Stromal cell of bone marrow (primary cell): ENCODE results near the gene PDCD11.
"Not testable (repeated sequence)": the region's sequence is repeated elsewhere in the genome, so short reads cannot be mapped to it uniquely, and the experiment has no call there.

Source experiments
- DNase-seq: peaks from one replicate; pipeline ENCODE4 v3.0.0-alpha.2; 2012; ENCODE audit warnings: low read depth

Gene PDCD11, protein sequence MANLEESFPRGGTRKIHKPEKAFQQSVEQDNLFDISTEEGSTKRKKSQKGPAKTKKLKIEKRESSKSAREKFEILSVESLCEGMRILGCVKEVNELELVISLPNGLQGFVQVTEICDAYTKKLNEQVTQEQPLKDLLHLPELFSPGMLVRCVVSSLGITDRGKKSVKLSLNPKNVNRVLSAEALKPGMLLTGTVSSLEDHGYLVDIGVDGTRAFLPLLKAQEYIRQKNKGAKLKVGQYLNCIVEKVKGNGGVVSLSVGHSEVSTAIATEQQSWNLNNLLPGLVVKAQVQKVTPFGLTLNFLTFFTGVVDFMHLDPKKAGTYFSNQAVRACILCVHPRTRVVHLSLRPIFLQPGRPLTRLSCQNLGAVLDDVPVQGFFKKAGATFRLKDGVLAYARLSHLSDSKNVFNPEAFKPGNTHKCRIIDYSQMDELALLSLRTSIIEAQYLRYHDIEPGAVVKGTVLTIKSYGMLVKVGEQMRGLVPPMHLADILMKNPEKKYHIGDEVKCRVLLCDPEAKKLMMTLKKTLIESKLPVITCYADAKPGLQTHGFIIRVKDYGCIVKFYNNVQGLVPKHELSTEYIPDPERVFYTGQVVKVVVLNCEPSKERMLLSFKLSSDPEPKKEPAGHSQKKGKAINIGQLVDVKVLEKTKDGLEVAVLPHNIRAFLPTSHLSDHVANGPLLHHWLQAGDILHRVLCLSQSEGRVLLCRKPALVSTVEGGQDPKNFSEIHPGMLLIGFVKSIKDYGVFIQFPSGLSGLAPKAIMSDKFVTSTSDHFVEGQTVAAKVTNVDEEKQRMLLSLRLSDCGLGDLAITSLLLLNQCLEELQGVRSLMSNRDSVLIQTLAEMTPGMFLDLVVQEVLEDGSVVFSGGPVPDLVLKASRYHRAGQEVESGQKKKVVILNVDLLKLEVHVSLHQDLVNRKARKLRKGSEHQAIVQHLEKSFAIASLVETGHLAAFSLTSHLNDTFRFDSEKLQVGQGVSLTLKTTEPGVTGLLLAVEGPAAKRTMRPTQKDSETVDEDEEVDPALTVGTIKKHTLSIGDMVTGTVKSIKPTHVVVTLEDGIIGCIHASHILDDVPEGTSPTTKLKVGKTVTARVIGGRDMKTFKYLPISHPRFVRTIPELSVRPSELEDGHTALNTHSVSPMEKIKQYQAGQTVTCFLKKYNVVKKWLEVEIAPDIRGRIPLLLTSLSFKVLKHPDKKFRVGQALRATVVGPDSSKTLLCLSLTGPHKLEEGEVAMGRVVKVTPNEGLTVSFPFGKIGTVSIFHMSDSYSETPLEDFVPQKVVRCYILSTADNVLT (N-terminal part only)

DNA sequence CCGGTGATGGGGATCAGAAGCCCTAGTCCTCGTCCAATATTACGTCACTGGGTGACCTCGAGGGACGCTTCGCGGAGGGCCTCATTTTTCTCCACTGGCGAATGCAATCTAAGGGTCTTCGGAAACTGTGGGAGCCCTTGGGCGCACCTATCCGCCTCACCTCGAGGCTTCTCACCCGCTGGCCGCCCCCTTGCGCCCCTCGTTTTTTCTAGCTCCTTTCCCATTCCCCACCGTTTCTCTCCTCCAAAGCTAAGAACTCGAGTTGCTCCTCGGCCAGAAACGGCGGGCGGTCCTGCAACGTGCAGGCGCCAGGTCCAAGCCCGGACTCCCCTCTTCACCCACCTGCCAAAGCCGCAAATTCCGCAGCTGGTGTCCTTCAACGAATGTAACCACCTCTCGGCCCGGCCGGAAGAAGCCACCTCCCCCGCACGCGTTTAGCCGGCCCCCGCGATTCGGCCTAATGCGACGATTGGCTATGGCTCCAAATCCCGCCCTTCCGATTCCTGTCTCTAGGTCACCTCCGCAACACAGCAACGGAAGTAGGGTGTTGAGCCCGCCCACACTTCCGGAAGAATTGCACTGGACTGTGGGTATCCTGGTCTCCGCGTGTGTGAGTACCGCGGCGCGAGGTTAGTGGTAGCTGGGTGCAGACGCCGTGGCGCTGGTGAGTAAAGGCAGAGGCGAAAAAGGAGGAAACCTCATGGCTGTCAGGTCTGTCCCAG, at the start of gene PDCD11, which contains the start of gene ATP5MK:
Gene PDCD11, plus strand, starts transcription at position 560 of the 722 bp plus-strand sequence. CDS start 1,801 bp downstream, outside the sequence.
Gene ATP5MK, minus strand, starts transcription at position 409 of the 722 bp plus-strand sequence. CDS start 4,018 bp downstream, outside the sequence.
- DNase-seq, result peak; percentile 98

DNA sequence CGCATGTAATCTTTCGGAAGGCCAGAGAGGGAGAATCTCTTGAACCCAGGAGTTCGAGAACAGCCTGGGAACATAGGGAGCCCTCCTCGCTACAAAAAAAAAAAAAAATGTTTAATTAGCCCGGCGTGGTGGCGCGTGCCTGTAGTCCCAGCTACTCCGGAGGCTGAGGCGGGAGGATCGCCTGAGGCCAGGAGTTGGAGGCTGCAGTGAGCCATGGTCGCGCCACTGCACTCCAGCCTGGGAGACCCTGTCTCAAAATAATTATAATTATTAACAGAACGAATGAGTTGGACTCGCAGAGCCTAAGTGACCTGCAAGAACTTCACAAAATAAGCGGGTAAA, 46.3 kb upstream of the PDCD11 start:
- no peak for DNase-seq

DNA sequence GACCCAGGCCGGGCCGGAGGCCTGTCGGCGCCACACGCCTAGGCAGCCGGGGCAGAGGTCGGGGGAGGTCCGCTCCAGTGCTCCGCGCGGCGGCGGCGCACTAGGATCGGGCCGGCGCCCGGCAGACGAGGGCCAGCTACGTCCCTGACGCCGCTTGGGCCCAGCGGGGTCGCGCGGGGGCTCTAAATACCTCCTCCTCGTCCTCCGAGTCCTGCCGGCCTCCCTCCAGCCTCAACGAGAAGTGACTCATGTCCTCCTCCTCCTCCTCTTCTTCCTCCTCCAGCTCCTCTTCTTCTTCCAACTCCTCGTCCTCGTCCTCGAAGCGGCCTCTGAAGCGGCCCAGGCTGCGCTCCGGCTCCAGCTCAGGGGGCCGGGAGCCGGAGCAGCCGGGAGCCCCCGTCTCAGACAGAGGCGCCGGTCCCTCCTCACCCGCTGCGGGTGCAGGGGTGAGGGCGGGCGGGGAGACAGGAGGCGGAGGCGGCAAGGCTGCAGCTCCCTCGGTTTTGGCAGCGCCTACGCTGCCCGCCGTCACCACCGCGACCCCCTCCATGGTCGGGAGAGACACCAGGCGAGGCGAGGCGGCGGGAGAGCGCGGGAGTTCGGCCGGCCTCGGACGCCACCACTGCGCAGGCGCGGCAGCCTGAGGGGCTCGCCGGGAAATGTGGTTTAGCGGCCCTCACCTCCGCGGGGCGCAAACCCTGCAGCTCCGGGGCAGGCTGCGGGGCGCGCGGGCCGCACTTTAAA, 45.7 kb upstream of the PDCD11 start, which contains the start of gene PCGF6:
Gene PCGF6, minus strand, starts transcription at position 624 of the 744 bp plus-strand sequence. Its CDS starts 74 bp downstream, at position 550.
- DNase-seq, result peak; percentile 55

DNA sequence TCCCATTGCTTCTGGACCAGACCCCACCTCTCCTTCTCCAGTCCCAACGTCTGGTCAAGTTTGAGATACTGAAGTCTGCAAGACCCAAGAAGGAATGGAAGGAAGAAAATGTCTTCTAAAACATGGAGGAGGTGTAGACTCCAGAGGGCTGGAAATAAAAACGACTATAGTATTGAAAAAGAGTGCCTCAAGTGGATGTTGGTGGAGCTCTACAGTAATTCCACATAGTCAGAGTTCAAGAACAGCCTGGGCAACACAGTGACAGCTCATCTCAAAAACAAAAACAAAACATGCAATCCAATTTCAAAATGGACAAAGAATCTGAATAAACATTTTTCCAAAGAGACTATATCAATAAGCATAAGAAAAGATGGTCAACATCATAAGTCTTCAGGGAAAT, 43.1 kb upstream of the PDCD11 start:
- no peak for DNase-seq

DNA sequence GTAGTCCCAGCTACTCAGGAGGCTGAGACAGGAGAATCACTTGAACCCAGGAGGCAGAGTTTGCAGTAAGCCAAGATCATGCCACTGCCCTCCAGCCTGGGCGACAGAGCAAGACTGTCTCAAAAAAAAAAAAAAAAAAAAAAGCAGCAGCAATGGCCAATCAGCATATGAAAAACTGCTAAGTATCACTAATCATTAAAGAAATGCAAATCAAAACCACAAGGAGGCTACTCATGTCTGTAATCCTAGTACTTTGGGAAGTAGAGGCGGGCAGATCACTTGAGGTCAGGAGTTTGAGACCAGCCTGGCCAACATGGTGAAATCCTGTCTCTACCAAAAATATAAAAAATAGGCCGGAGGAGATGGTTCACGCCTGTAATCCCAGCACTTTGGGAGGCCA, 41.9 kb upstream of the PDCD11 start:
- DNase-seq, result not testable (repeated sequence)

DNA sequence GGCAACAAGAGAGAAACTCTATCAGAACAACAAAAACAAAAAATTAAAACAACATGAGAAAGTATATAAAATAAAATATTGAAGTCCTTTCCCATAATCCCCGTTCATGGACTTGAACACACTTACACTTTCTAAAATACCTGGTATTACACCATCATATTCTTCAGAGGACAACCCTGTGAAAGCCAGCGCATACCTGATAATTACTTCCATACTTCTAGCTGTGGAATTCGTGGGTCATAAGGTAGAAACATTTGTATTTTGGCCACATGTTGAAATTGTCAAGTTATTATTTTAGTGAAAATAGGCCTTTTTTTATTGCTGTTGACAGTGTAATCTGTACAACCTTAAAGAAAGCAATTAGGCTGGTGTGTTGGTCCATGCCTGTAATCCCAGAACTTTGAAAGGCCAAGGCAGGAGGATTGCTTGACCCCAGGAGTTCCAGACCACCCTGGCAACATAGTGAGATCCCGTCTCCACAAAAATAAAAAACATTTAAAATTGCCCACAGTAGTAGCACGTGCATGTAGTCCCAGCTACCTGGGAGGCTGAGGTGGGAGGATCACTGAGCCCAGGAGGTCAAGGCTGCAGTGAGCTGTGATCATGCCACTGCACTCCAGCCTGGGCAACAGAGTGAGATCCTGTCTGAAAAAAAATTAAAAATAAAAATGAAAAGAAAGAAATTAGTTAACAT, 40.4 kb upstream of the PDCD11 start:
- no peak for DNase-seq

DNA sequence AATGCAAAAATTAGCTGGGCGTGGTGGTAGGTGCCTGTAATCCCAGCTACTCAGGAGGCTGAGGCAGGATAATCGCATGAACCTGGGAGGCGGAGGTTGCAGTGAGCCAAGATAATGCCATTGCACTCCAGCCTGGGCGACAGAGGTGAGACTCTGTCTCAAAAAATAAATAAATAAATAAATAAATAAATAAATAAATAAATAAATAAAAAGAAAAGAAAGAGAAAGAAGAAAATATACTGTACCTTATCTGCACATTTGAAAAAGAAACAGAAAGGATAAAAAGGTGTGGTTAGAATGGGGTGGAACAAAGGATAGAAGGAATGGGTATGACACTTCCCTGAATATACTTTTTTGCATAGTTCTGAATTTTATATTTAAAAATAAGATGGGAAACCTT, 36.9 kb upstream of the PDCD11 start:
- DNase-seq, result not testable (repeated sequence)

DNA sequence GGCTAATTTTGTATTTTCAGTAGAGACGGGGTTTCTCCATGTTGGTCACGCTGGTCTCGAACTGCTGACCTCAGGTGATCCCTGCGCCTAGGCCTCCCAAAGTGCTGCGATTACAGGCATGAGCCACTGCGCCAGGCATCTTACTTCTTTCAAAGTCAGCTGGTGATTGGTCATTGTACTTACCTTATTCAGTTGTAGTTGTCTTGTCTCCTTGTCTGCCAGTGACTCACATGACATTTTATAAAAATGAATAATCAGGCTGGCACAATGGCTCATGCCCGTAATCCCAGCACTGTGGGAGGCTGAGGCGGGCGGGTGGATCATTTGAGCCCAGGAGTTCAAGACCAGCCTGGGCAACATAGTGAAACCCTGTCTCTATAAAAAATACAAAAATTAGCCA, 35.6 kb upstream of the PDCD11 start:
- not testable (repeated sequence) for DNase-seq

DNA sequence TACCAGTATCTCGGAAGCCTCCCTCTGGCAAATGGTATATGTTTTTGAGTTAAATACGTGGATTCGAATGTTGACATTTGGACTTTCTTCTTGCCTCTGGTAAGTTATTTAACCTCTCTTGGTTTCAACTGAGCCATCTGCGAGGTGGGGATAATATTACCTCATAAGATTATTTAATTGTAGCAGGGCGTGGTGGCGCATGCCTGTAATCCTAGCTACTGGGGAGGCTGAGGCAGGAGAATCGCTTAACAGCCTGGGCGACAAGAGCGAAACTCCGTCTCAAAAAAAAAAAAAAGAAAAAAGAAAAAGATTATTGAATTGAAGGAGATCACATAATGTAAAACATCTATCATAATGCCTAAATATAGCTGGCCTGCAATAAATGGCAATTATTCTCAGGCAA, 29.0 kb upstream of the PDCD11 start:
- DNase-seq, result no peak

DNA sequence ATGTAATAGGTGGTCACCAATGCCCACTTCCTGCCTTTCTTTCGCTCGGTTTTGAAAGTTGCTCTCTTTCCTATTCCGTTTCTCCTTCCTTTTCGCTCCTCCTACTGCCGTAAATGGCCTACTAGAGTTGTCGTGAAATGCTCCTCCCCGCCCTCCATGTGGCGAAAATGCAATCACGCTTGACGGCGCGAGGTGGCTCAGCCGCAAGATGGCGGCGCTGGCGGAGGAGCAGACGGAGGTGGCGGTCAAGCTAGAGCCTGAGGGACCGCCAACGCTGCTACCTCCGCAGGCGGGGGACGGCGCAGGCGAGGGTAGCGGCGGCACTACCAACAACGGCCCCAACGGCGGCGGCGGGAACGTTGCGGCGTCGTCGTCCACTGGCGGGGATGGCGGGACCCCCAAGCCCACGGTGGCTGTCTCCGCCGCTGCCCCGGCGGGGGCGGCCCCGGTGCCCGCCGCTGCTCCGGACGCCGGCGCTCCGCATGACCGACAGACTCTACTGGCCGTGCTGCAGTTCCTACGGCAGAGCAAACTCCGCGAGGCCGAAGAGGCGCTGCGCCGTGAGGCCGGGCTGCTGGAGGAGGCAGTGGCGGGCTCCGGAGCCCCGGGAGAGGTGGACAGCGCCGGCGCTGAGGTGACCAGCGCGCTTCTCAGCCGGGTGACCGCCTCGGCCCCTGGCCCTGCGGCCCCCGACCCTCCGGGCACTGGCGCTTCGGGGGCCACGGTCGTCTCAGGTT, 28.5 kb upstream of the PDCD11 start, which contains the start of gene TAF5:
Gene TAF5, plus strand, starts transcription at position 195 of the 737 bp plus-strand sequence. Its CDS starts 14 bp downstream, at position 209.
- peak; percentile 94 for DNase-seq

DNA sequence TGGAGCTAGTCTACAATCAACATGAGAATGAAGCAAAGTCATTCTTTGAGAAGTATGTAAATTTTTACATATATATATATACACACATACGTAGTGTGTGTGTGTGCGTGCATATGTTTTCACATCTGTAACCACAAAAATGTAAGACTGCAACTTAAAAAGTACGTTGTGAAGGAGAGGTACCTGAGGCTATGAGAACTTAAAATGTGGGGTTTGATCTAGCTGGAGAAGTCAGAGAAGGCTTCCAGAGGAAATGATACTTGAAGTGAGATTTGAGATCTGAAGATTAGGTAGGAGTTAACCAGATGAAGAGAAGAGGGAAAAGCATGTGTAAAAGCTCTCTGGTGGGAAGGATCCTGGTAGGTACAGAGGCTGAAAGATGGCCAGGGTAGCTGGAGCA, 22.9 kb upstream of the PDCD11 start:
- no peak for DNase-seq

DNA sequence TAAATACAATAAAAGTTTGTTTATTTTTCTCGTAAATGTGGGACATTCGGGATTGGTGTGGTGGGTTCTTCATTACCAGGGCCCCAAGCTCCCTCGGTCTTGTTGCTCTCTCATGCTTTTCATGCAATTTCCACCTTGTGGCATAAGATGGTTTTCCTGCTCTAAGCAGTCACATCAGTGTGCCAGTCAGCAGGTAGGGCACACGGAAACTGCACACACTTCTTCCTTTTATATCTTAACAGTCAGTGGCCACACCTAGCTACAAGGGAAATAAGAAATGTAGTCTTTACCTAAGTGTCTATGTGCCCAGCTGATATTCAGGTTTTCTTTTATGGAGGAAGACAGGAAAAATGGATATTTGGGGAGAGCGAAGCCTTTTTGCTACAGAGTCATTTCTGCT, 22.2 kb upstream of the PDCD11 start:
- no peak for DNase-seq

DNA sequence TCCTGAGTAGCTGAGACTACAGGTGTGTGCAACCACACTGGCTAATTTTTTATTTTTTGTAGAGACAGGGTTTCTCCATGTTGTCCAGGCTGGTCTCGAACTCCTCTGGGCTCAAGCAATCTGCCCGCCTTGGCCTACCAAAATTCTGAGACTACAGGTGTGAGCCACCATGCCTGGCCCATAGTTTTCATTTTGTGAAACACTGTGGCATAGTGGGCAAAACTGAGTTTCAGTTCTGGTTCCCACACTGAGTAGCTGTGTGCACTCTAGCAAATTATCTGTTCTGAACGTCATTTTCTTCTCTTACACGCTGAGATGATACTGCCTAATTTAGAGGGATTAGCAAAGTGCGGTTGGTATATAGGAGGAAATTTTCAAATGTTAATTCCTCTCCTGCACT, 13.7 kb upstream of the PDCD11 start:
- no peak for DNase-seq

DNA sequence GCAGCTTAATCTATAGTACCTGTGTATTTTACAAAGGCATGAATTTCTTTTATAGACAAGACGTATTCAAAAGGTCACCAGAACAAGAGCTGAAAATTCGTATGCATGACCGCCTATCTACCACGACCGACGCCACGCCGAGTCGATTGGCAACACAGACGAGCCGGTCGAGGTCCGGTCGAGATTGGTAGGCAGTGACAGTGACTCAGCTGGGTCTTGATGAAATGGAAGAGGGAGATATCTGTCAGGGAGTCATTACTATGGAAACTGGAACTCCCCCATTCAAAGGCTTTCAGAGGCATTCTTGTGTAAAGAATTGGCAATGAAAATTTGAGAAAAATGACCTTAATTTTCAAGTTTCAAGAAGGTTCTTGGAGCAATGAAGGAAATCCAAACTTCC, 2.2 kb upstream of the PDCD11 start:
- no peak for DNase-seq

DNA sequence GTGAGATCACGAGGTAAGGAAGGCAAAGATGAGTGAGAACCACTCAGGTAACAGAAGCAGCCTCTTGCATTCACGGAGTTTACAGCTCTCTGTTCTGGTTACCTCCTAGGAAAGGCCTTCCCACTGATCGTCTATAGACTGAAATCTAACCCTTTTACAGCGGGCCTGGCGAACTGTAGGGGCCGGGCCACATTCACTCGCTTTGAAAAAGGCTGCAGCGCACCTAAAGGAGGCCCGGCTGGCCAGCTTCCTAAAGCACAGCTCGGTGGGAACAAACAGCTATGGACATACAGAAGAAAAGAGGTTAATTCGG, 716 bp upstream of the PDCD11 start:
- no peak for DNase-seq

DNA sequence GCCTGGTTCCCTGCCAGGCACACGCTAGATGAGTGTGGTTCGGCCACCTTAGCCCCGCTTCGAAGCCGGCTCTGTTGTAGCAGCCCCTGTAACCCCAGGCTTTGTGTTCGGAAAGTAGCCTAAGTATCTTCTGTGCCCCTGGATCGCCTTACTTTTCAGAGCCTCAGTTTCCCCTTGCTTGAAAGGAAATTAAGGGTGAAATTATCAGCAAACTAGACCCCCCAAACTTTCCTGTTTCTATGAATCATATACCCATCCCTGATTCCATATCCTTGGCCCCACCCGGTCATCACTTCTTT, 312 bp downstream of the PDCD11 start:
- no peak for DNase-seq

DNA sequence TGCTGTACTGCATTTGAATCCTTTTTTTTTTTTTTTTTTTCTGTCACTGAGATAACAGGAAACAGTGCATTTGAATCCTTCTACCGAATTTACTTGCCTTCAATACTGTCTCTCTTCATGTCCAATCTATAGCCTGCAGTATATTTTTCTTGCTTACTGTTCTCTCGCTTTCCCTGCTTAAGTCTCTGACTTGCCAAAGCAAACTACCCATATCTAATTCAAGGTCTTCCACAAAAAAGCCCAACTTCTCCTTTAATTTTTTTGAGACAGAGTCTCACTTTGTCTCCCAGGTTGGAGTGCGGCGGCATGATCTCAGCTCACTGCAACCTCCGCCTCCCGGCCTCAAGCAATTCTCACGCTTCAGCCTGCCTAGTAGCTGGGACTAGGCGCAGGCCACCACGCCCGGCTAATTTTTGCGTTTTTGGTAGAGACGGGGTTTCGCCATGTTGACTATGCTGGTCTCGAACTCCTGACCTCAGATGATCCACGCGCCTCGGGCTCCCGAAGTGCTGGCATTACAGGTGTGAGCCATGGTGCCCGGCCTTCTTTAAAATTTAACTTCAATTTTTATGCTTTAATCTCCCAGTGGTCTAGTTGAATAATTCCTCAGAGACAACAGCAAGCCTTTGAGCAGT, 882 bp downstream of the PDCD11 start:
- DNase-seq, result no peak

DNA sequence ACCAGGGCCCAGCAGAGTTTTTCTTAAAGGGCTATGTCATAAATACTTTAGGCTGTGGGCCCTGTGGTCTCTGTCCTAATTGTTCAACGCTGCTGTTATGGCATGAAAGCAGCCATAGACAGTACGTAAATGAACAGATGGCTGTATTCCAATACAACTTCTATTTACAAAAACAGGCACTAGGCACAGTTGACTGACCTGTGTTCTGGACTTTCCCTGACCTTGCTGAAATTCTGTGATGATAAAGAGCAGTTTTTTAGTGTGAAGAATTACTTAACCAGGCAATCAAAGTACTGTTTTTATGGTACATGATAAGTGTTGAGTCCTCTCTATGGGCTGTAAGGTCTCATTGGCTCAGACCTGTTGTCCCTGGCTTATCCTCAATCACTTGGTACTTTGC, 17.1 kb downstream of the PDCD11 start:
- DNase-seq, result no peak

DNA sequence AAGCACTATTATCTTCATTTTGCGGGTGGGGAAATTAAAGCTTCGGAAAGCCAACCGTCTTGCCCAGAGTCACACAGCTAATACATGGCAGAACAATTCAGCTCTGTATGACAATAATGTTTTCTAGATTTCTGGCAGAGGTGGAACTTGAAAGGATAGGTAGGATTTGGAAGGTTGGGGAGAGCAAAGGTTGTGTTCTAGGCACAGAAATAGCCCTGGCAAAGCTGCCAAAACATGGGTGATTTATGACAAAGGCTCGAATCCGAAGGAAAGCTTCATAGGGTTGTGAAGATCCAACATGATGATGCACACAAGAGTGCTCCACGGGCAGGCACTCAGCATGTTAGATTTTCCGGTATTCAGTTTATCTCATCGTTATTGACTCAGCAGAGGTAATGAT, 19.2 kb downstream of the PDCD11 start:
- no peak for DNase-seq
